ENCODE measurements around the gene SBNO2. TPM values are rescaled to one million over a fixed set of nuclear protein-coding genes. Genes with fewer than 3 reads are reported as not detected.

The SBNO2 gene
- total RNA-seq, 1 donor from 2014 or later = 48.8 TPM

GRCh38 chr19:1062387-1063029, 111.6 kb downstream of the SBNO2 start:
- no peak for TF ChIP-seq CTCF (IDR thresholded peaks at IDR 0.05; ENCODE audit: insufficient read depth, low read length, poor library complexity, severe bottlenecking)
- Histone ChIP-seq H3K36me3 (ENCODE audit: control insufficient read depth, insufficient read depth, low read length) (peaks cover 1% of the 10 kb centered on the region), H3K27me3 (ENCODE audit: control insufficient read depth, insufficient read depth, low read length) (peaks cover 19% of the 10 kb centered on the region), H3K4me3 (ENCODE audit: low read depth, low read length) (no peak overlapping the region)
- no peak for DNase-seq (ENCODE audit: low read depth)

GRCh38 chr19:1061987-1062386, 112.1 kb downstream of the SBNO2 start:
- Histone ChIP-seq H3K4me3 (ENCODE audit: low read depth, low read length) (no peak overlapping the region), H3K27me3 (ENCODE audit: control insufficient read depth, insufficient read depth, low read length) (peaks cover 14% of the 10 kb centered on the region), H3K36me3 (ENCODE audit: control insufficient read depth, insufficient read depth, low read length) (peaks cover 1% of the 10 kb centered on the region)
- DNase-seq (ENCODE audit: low read depth) = no peak
- TF ChIP-seq CTCF (IDR thresholded peaks at IDR 0.05; ENCODE audit: insufficient read depth, low read length, poor library complexity, severe bottlenecking) = no peak

GRCh38 chr19:1060689-1061088, 113.4 kb downstream of the SBNO2 start:
- no peak for DNase-seq (ENCODE audit: low read depth)
- H3K4me3 ChIP-seq (ENCODE audit: low read depth, low read length) = no peak overlapping the region
- TF ChIP-seq CTCF (IDR thresholded peaks at IDR 0.05; ENCODE audit: insufficient read depth, low read length, poor library complexity, severe bottlenecking) = no peak
- H3K36me3 ChIP-seq (ENCODE audit: control insufficient read depth, insufficient read depth, low read length) = peaks cover 1% of the 10 kb centered on the region
- H3K27me3 ChIP-seq (ENCODE audit: control insufficient read depth, insufficient read depth, low read length) = peaks cover 11% of the 10 kb centered on the region

- no peak for TF ChIP-seq CTCF (IDR thresholded peaks at IDR 0.05; ENCODE audit: insufficient read depth, low read length, poor library complexity, severe bottlenecking)
- Histone ChIP-seq H3K4me3 (ENCODE audit: low read depth, low read length) (no peak overlapping the region), H3K27me3 (ENCODE audit: control insufficient read depth, insufficient read depth, low read length) (no peaks in the 10 kb centered on the region), H3K36me3 (ENCODE audit: control insufficient read depth, insufficient read depth, low read length) (peaks cover 3% of the 10 kb centered on the region)
- no peak for DNase-seq (ENCODE audit: low read depth)
Measured at GRCh38 chr19:1058112-1058511, 116.0 kb downstream of the SBNO2 start.

Other genes with a start within 250 kb of the SBNO2 start
- 24.8 and 27.4 TPM in 2 replicates for gene ARID3A, start 248.2 kb downstream of the SBNO2 start, total RNA-seq
- 54.6 and 65.0 TPM in 2 replicates for gene WDR18, start 189.9 kb downstream of the SBNO2 start, total RNA-seq
- gene GRIN3B, start 173.8 kb downstream of the SBNO2 start, total RNA-seq = 0.08 and 1.6 TPM in 2 replicates
- gene TMEM259, start 153.1 kb downstream of the SBNO2 start, total RNA-seq = 204 and 221 TPM in 2 replicates
- not detected in 2 replicates for gene RNU6-2, start 152.7 kb downstream of the SBNO2 start, total RNA-seq
- 285 and 314 TPM in 2 replicates for gene CNN2, start 147.7 kb downstream of the SBNO2 start, total RNA-seq
- gene ABCA7, start 134.2 kb downstream of the SBNO2 start, total RNA-seq = 16.4 and 17.0 TPM in 2 replicates
- 1.4 and 4.2 TPM in 2 replicates for gene ARHGAP45, start 107.1 kb downstream of the SBNO2 start, total RNA-seq
- 204 and 267 TPM in 2 replicates for gene POLR2E, start 78.9 kb downstream of the SBNO2 start, total RNA-seq
- gene GPX4, start 70.3 kb downstream of the SBNO2 start, total RNA-seq = 538 and 611 TPM in 2 replicates
- 78.3 and 86.5 TPM in 2 replicates for gene STK11, start 31.5 kb upstream of the SBNO2 start, total RNA-seq
- 5.1 and 10.5 TPM in 2 replicates for gene CBARP, start 63.7 kb upstream of the SBNO2 start, total RNA-seq
- 55.3 and 69.8 TPM in 2 replicates for gene ATP5F1D, start 67.5 kb upstream of the SBNO2 start, total RNA-seq
- 66.8 and 69.4 TPM in 2 replicates for gene MIDN, start 74.3 kb upstream of the SBNO2 start, total RNA-seq
- gene CIRBP, start 95.1 kb upstream of the SBNO2 start, total RNA-seq = 298 and 403 TPM in 2 replicates
- gene FAM174C, start 101.3 kb upstream of the SBNO2 start, total RNA-seq = 58.5 and 75.0 TPM in 2 replicates
- 3.1 and 5.3 TPM in 2 replicates for gene EFNA2, start 111.6 kb upstream of the SBNO2 start, total RNA-seq
- 165 and 189 TPM in 2 replicates for gene NDUFS7, start 209.6 kb upstream of the SBNO2 start, total RNA-seq
- 17.5 and 20.3 TPM in 2 replicates for gene GAMT, start 227.3 kb upstream of the SBNO2 start, total RNA-seq
- 74.5 and 77.0 TPM in 2 replicates for gene DAZAP1, start 233.3 kb upstream of the SBNO2 start, total RNA-seq

All from kidney epithelial cell (primary cell).